OCI-LY7 (cell line): ENCODE data around the gene MTHFS. TPM values are rescaled to one million over a fixed set of nuclear protein-coding genes. Genes with fewer than 3 reads are reported as not detected.

Source experiments
- BruUV-seq: library from RNA; stranded (reverse); fragments of 400-500 nt; replicated peaks from 2 replicates; lab custom pipeline; 2021; lab: Mats Ljungman, UMichigan
- CTCF ChIA-PET: fragments of 300-600 bp; sonication (Branson Sonifier 250); formaldehyde crosslinking; loops from one replicate; lab custom pipeline; 2022; ENCODE audit warnings: antibody characterized with exemption; ENCODE audit not compliant: unreplicated experiment; lab: Charles Lee
- POLR2A ChIA-PET: fragments of 300-600 bp; sonication (Branson Sonifier 250); formaldehyde crosslinking; loops from one replicate; lab custom pipeline; 2022; ENCODE audit warnings: antibody characterized with exemption; lab: Charles Lee
- DNase-seq: peaks from one replicate; pipeline ENCODE4 v3.0.0-alpha.2; 2015; ENCODE audit warnings: low spot score
- H2AFZ ChIP-seq: fragments of 200-600 bp; sonication (generic), shearing (Covaris generic); 2 replicates; pipeline ENCODE4 v1.6.1; 2014; ENCODE audit warnings: mild to moderate bottlenecking, antibody characterized with exemption, low read length, moderate library complexity
- H3K27ac ChIP-seq: fragments of 200-600 bp; sonication (generic); 2 replicates; pipeline ENCODE4 v1.5.1; 2014; ENCODE audit warnings: mixed run types, low read depth, mild to moderate bottlenecking, moderate library complexity, low read length, inconsistent platforms; ENCODE audit not compliant: poor library complexity, severe bottlenecking
- H3K36me3 ChIP-seq: fragments of 200-600 bp; sonication (generic); 2 replicates; pipeline ENCODE4 v1.6.1; 2014; ENCODE audit warnings: mild to moderate bottlenecking, antibody characterized with exemption, low read length, moderate library complexity, mixed read lengths; ENCODE audit not compliant: insufficient read depth
- H3K4me1 ChIP-seq: fragments of 200-600 bp; sonication (generic); 2 replicates; pipeline ENCODE4 v1.5.1; 2014; ENCODE audit warnings: mild to moderate bottlenecking, low read length; ENCODE audit not compliant: insufficient read depth, poor library complexity, severe bottlenecking
- H3K4me2 ChIP-seq: fragments of 200-600 bp; sonication (generic); 2 replicates; pipeline ENCODE4 v1.6.1; 2014; ENCODE audit warnings: mild to moderate bottlenecking, low read length
- H3K4me3 ChIP-seq: fragments of 200-600 bp; sonication (generic); 2 replicates; pipeline ENCODE4 v1.5.1; 2014; ENCODE audit warnings: mild to moderate bottlenecking, low read depth, low read length; ENCODE audit not compliant: poor library complexity, severe bottlenecking
- H3K79me2 ChIP-seq: fragments of 200-600 bp; sonication (generic); 2 replicates; pipeline ENCODE4 v1.6.1; 2016; ENCODE audit warnings: low read depth, mild to moderate bottlenecking, low read length, moderate library complexity, mixed read lengths; ENCODE audit not compliant: insufficient read depth
- H3K9me2 ChIP-seq: fragments of 200-600 bp; sonication (generic); 2 replicates; pipeline ENCODE4 v1.6.1; 2016; ENCODE audit warnings: mild to moderate bottlenecking, low read length, mixed read lengths; ENCODE audit not compliant: insufficient read depth
- H3K9me3 ChIP-seq: fragments of 200-600 bp; sonication (generic); 2 replicates; pipeline ENCODE4 v1.6.1; 2014; ENCODE audit warnings: mild to moderate bottlenecking, mixed run types, low read length, mixed read lengths
- H4K20me1 ChIP-seq: fragments of 200-600 bp; sonication (generic); 2 replicates; pipeline ENCODE4 v1.6.1; 2014; ENCODE audit warnings: mild to moderate bottlenecking, antibody characterized with exemption, low read length, moderate library complexity, mixed read lengths; ENCODE audit not compliant: insufficient read depth
- EZH2phosphoT487 ChIP-seq: fragments of 200-600 bp; sonication (generic); IDR thresholded peaks from 2 replicates; pipeline ENCODE4 v1.6.1; 2018; ENCODE audit warnings: low read depth, borderline replicate concordance, mild to moderate bottlenecking, mixed run types, antibody characterized with exemption, low read length, moderate library complexity, mixed read lengths
- intact Hi-C: fragments of 100-400 bp; cut with micrococcal nuclease; formaldehyde crosslinking; loops from one replicate; pipeline ENCODE4 v1.10.0; 2022; ENCODE audit not compliant: unreplicated experiment
- total RNA-seq, 2 experiments: library from RNA; depleted of rRNA in 1 of 2; stranded (reverse); fragments of >200 nt in 1 of 2; shearing (Covaris generic) in 1 of 2; gene quantifications; 2 replicates each; pipeline ENCODE4 v1.2.3, GENCODE V29; 2014 to 2022
- TF ChIP-seq, protein P1 (sequence below): fragments of 200-600 bp; sonication (generic); conservative IDR thresholded peaks from 2 replicates; pipeline ENCODE4 v1.5.1; 2014; ENCODE audit warnings: mild to moderate bottlenecking, antibody characterized with exemption, low read length, moderate library complexity, mixed read lengths

MTHFS gene
- total RNA-seq, 2 experiments from 2014 or later = 12.4 to 32.3 TPM

DNA sequence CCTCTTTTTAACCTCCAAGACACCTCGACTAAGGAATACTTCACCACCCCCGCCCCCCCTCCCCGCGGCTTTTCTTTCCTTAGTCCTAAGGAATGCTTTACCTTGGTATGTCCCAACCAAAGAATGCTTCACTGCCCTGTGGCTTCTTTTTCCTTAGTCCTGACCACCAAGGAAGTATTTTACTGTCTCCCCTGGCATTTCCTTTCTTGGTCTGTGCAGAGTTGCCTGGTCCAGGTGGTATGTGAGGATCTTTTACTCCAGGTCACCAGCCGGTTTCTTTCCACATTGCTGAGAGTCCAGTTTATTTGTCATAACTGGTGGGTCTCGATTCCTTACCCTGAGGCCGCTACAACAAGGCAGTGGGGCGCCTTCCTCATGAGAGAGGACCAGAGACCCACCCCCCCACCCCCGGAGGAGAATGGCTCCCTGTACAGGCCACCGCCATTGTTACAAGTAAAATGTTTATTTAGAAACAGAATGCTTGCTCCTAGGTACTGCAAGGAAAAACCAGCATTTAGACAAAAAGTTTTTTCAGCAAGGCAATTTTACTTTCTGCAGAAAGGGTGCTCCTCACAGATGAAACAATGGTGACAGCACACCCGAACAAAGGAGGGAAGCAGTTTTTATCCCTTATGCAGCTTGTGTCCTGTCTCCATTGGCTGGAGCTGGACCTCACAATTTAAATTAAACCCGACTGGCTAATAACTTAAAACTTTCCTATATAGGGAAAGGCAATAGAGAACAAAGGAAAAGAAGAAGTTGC lies 23.1 kb upstream of the MTHFS start:
- peak; percentile 55 for DNase-seq
- Histone ChIP-seq H3K79me2 (peaks cover 29% of the 10 kb centered on the region), H3K36me3 (peaks cover 74% of the 10 kb centered on the region), H2AFZ (no peak overlapping the region), H3K9me2 (no peaks in the 10 kb centered on the region), H3K27ac (no peak overlapping the region), H3K4me3 (no peak overlapping the region), H3K9me3 (peaks cover 71% of the 10 kb centered on the region), H3K4me2 (no peak overlapping the region), H4K20me1 (no peaks in the 10 kb centered on the region), H3K4me1 (peaks cover 17% of the 10 kb centered on the region)
- BruUV-seq = no TSS peak
- TF ChIP-seq EZH2phosphoT487 = no peak
- TF ChIP-seq, protein P1, sequence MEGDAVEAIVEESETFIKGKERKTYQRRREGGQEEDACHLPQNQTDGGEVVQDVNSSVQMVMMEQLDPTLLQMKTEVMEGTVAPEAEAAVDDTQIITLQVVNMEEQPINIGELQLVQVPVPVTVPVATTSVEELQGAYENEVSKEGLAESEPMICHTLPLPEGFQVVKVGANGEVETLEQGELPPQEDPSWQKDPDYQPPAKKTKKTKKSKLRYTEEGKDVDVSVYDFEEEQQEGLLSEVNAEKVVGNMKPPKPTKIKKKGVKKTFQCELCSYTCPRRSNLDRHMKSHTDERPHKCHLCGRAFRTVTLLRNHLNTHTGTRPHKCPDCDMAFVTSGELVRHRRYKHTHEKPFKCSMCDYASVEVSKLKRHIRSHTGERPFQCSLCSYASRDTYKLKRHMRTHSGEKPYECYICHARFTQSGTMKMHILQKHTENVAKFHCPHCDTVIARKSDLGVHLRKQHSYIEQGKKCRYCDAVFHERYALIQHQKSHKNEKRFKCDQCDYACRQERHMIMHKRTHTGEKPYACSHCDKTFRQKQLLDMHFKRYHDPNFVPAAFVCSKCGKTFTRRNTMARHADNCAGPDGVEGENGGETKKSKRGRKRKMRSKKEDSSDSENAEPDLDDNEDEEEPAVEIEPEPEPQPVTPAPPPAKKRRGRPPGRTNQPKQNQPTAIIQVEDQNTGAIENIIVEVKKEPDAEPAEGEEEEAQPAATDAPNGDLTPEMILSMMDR = no peak
- CTCF ChIA-PET = no interaction called here
- intact Hi-C loops = loop anchor here (5.0 kb wide), 3 partner anchors 57 to 232 kb away; partner anchors contain the start of gene FAH
- POLR2A ChIA-PET = interaction anchor here (0.6 kb wide), 1 partner anchor 181 kb away, joined by 7 read pairs; no protein-coding TSS in a partner anchor

DNA sequence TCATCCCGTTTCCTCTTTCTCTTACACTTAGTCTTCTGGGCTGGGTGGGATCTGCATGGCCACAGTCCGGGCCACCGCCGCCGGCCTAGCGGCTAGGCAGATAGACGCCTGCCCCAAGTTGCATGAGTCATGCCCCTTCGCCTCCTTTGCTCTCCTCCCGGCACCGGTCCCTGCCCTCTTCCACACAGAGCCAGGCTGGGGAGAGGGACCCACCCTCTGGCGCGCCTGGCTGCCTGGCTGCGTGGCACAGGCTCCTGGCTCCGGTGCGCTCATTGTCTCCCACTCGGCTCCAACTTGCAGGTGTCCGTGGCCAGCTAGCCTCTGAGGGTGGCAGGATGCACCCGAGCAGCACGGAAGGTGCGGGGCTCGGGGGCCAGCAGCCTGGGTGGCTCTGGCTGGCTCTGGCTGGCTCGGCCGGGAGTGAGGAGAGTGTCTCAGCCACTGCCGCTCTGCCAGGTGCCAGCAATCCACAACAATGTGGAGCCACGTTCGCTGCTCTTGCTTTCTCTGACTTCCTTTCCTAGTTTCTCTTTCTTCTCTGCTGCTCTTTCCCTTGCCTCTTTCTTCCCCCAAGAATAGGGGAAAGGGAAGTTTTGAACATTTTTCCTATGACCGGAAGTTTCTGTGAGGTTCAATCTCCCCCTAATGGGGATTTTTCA lies 22.4 kb upstream of the MTHFS start:
- intact Hi-C loops = no loop called here
- H3K36me3 ChIP-seq = peaks cover 81% of the 10 kb centered on the region
- no peaks in the 10 kb centered on the region for H4K20me1 ChIP-seq
- H2AFZ ChIP-seq = no peak overlapping the region
- BruUV-seq = no TSS peak
- no peak overlapping the region for H3K27ac ChIP-seq
- DNase-seq = no peak
- ChIA-PET CTCF (no interaction called here), POLR2A (no interaction called here)
- no peak for TF ChIP-seq EZH2phosphoT487
- TF ChIP-seq, protein P1 = no peak
- H3K4me2 ChIP-seq = no peak overlapping the region
- H3K9me3 ChIP-seq = peaks cover 74% of the 10 kb centered on the region
- H3K4me1 ChIP-seq = peaks cover 12% of the 10 kb centered on the region
- no peak overlapping the region for H3K4me3 ChIP-seq
- peaks cover 29% of the 10 kb centered on the region for H3K79me2 ChIP-seq
- no peaks in the 10 kb centered on the region for H3K9me2 ChIP-seq
